Activated gamma-delta T cell treated with anti-CD3 and anti-CD28 coated beads, Interleukin-2, amount 50 U/mL, for 16 hours (primary cell): Measurements from ENCODE around the gene CDPF1.
"Not testable (repeated sequence)": the region's sequence is repeated elsewhere in the genome, so short reads cannot be mapped to it uniquely, and the experiment has no call there.

Source experiments
- DNase-seq: peaks from one replicate; pipeline ENCODE4 v3.0.0-alpha.2; 2020; ENCODE audit warnings: low read depth

Gene CDPF1

DNA sequence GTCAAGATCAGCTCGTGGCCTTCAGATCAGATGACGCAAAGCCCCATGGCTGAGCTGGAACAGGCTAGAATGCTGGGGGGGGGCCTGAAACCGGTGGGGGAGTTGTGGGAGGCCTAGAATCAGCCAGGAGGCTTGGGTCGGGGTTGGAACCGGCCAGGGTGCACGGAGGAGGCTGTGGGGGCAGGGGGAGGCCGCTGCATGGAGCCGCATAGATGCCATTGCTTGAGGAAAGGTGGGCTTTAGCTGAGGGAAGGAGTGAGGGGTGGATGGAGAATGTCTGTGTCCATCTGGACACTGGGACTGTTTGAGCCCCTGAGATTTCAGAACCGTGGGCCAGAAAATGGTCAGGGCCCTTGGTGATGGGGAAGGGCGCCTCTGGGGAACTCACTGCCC is 25.2 kb downstream of the CDPF1 start:
- no peak for DNase-seq

GRCh38 chr22:46224044-46224897 is 25.8 kb downstream of the CDPF1 start:
- DNase-seq, result no peak

DNA sequence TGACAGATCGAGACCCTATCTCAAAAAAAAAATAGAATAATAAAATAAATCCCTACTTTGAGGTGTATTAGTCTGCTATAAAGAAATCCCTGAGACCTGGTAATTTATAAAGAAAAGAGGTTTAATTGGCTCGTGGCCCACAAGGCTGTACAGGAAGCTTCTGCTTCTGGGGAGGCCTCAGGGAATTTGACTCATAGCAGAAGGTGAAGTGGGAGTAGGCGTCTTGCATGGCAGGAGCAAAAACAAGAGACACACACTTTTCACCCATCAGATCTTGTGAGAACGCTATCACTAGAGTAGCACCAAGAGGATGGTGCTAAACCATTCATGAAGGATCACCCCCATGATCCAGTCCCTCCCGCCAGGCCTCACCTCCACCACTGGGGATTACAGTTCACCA is 29.2 kb downstream of the CDPF1 start:
- DNase-seq, result no peak

DNA sequence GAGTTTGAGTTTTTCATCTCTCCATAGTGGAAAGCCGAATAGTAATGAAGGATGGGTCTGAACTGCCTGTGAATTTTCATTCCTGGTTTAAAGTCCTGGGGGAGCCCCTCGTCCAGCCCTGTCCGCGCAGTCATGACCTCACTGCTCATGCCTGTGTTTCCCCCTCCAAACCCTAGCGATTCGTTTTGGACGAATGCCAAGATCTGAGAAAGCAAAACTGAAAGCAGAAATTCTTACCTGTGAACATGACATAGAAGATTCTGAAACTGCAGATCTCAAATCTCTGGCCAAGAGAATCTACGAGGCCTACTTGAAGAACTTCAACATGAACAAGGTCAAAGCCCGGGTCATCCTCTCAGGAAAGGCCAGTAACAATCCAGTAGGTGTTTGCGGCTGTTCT is 30.5 kb downstream of the CDPF1 start:
- DNase-seq, result no peak

- DNase-seq, result no peak
Measured at GRCh38 chr22:46214616-46215015, 35.5 kb downstream of the CDPF1 start.

DNA sequence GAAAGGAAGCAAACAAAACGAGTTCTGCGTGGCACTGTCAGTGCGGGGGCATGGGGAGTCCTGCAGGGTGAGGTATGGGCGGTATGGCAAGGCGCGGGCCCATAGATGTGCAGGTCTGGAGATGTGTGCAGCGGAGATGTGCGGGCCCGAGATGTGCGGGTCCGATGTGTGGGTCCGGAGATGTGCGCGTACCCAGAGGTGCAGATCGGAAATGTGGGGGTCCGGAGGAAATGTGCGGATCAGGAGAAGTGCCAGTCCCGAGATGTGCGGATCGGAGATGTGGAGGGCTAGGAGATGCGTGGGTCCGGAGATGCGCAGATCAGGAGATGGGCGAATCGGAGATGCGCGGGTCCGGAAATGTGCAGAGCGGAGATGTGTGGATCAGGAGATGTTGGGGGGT is 35.9 kb downstream of the CDPF1 start:
- DNase-seq, result no peak

DNA sequence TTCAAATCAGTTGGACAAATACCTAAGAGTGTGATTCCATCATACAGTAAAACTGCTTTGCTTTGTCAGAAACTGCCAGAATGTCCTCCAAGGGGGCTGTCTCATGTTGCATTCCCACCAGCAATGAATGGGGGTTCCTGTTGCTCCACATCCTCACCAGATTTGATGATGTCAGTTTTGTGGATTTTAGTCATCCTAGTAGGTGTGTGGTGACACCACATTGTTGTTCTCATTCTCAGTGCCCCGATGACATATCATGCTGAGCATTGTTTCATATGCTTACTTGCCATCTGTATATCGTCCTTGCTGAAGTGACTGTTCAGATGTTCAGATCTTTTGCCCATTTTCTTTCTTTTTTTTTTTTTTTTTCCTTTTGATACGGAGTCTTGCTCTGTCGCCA is 37.0 kb downstream of the CDPF1 start:
- no peak for DNase-seq

GRCh38 chr22:46212195-46212594 is 37.9 kb downstream of the CDPF1 start:
- DNase-seq, result no peak

DNA sequence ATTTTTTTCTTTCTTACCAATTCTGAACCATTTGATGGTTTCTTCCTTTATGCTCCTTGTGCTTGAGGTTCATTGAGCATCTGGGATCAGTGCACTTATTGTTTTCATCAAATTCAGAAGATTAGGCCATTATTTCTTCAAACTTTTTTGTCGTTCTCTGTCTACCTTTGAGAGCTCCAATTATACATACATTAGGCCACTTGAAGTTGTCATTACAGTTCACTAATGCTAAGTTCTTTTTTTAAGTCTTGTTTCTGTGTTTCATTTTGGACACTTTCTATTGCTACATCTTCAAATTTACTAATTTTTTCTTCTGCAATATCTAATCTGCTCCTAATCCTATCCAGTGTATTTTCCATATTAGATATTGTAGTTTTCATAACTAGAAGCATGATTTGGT is 40.8 kb downstream of the CDPF1 start:
- DNase-seq, result no peak

- no peak for DNase-seq
Measured at GRCh38 chr22:46203601-46203980, 46.5 kb downstream of the CDPF1 start.

DNA sequence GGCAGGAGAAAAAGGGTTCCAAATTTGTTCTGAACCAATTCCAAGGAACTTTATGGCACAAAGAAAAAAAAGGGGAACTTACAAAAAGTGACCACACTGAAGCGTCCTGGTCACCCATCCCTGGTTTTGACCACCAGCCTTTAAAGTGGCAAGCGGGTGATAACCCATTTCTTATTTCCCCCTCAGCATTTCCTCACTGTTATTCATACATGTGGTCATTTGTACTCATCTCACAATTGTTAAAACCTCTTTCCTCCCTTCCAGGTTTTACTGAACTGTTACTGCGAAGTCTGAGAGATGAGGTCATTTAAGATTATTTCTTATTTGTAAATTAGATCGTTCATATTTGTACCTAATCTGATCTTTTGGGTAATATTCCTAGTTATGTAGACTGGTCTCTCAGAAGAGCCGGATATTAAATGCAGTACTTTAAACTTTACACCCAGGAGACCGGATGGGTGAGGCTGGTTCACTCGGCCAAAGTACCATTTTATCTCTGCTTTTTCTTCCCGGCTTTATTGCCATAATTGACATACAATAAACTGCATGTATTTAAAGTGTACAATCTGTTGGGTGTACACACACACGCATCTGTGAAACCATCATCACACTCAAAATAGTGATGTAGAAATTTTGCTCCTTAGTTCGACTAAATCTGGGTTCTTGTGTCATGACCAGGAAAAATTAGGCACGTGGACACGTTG is 47.0 kb downstream of the CDPF1 start:
- no peak for DNase-seq

DNA sequence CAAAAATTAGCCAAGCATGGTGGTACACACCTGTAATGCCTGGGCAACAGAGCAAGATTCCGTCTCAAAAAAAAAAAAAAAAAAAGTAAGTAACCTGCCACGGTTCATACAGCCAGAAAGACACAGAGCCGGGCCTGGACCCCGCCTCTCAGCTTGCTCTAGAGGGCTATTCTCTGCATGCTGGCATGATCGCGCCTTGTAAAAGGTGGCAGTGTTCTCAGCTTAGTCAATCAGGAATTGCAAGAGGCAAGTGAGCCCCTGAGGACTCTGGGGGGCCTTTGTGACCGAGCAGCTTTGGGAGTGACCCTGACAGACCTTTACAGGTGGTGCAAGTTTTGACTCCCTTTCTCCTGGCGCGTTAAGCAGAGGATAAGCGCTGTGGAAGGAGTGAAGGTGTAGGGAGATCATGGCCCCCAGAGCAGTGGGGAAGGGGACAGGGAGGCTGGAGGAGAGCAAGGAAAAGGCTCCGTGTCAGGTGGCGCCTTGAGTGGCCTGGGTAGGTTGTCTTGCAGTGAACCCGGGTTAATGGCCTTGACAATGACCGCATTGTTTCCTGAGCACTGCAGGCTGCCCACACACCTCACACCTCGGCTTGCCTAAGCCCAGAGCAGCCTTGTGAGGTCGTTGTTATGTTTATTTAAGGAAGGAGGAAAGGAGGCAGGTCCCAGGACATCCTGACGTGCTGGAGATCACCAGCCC is 48.9 kb downstream of the CDPF1 start:
- DNase-seq, result no peak

DNA sequence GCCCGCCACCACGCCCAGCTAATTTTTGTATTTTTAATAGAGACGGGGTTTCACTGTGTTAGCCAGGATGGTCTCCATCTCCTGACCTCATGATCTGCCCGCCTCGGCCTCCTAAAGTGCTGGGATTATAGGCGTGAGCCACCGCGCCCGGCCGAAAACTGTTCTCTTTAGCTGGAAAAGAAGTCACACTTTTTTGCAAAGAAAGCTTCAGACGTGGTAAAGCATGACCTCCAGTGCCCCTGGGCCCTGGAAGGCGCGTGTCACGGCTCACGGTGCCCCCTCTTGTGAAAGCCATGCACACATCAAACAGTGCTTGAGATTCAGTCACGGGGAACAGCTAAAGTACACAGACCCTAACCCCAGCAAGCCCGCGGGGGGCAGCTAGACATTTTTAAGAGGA is 51.3 kb downstream of the CDPF1 start:
- not testable (repeated sequence) for DNase-seq

- no peak for DNase-seq
Measured at GRCh38 chr22:46198274-46198673, 51.8 kb downstream of the CDPF1 start.

GRCh38 chr22:46196278-46196677 is 53.8 kb downstream of the CDPF1 start:
- no peak for DNase-seq

GRCh38 chr22:46195487-46196165 is 54.5 kb downstream of the CDPF1 start:
- no peak for DNase-seq
